Measurements from ENCODE around the gene WNT11. TPM values are rescaled to one million over a fixed set of nuclear protein-coding genes. Genes with fewer than 3 reads are reported as not detected.

WNT11 gene
- total RNA-seq, 1 experiment from 2014 or later, result not detected

DNA sequence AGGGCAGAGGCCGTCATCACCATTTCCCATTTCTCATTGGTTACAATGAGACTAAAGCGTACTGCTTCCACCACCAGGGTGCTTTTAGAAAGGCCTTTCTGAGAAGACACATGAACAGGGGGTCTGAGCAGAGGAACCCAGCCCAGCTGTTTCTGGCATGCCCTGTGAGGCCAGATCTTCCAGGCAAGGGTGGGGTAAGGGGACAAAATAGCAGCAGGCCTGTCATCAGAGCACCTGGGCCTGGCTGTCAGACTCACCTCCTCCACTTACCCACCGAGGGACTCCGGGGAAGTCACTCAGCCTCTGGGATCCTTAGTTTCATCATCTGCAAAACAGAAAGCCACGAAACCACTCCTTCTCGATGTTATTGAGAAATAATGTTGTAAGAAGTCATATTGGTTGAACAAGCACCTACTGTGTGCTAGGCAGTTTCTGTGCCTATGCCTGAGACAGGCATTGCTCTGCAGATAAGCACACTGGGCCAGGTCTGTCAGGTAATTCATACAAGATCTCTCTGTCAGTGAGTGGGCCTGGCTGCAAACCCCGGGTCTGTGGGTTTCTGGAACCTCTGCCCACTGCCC lies 8.8 kb upstream of the WNT11 start:
- CTCF ChIA-PET, result interaction anchor here (14.1 kb wide), 1 partner anchor 102 kb away, joined by 271 read pairs; no protein-coding TSS in a partner anchor

DNA sequence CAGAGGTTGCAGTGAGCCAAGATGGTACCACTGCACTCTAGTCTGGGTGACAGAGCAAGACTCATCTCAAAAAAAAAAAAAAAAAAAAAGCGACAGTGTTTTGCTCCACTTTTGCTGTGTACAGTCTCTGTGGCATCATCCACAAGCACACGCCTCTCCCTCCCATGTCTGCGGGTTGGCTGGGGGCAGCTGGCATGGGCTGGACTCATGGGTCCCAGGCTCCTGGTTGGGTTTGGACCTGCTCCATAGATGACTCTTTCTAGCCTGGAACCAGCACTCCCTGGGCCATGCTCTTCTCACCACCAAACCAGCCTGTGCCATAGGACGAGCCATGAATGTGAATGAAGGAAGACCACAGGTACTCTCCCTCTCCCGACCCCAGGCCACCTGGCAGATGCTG lies 7.9 kb upstream of the WNT11 start:
- intact Hi-C loops (cut with micrococcal nuclease), result no loop called here
- Mint-ChIP-seq H3K4me1 (ENCODE audit: insufficient read depth, unreplicated experiment) (no peaks in the 10 kb centered on the region), H3K27me3 (ENCODE audit: insufficient read depth, unreplicated experiment) (no peaks in the 10 kb centered on the region), H3K9me3 (ENCODE audit: unreplicated experiment) (no peaks in the 10 kb centered on the region), H3K36me3 (ENCODE audit: insufficient read depth, unreplicated experiment) (no peaks in the 10 kb centered on the region), H3K4me3 (ENCODE audit: unreplicated experiment) (no peak overlapping the region), H3K27ac (ENCODE audit: low read depth, unreplicated experiment) (no peak overlapping the region)
- CTCF ChIA-PET, result interaction anchor here (0.7 to 14.1 kb wide), 2 partner anchors 56 to 103 kb away, joined by 3 to 271 read pairs; no protein-coding TSS in a partner anchor
- POLR2A ChIA-PET, result no interaction called here
- no peak for DNase-seq (ENCODE audit: unreplicated experiment)
- TF ChIP-seq, protein P1, sequence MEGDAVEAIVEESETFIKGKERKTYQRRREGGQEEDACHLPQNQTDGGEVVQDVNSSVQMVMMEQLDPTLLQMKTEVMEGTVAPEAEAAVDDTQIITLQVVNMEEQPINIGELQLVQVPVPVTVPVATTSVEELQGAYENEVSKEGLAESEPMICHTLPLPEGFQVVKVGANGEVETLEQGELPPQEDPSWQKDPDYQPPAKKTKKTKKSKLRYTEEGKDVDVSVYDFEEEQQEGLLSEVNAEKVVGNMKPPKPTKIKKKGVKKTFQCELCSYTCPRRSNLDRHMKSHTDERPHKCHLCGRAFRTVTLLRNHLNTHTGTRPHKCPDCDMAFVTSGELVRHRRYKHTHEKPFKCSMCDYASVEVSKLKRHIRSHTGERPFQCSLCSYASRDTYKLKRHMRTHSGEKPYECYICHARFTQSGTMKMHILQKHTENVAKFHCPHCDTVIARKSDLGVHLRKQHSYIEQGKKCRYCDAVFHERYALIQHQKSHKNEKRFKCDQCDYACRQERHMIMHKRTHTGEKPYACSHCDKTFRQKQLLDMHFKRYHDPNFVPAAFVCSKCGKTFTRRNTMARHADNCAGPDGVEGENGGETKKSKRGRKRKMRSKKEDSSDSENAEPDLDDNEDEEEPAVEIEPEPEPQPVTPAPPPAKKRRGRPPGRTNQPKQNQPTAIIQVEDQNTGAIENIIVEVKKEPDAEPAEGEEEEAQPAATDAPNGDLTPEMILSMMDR (IDR thresholded peaks at IDR 0.05; ENCODE audit: unreplicated experiment), result no peak
- BruUV-seq (replicated peaks), result no TSS peak

More for the DNA sequence above, 8.8 kb upstream of the WNT11 start:
- no peak for DNase-seq (ENCODE audit: unreplicated experiment)
- Mint-ChIP-seq H3K27ac (ENCODE audit: low read depth, unreplicated experiment) (no peak overlapping the region), H3K4me3 (ENCODE audit: unreplicated experiment) (no peak overlapping the region), H3K27me3 (ENCODE audit: insufficient read depth, unreplicated experiment) (no peaks in the 10 kb centered on the region), H3K4me1 (ENCODE audit: insufficient read depth, unreplicated experiment) (no peaks in the 10 kb centered on the region), H3K9me3 (ENCODE audit: unreplicated experiment) (no peaks in the 10 kb centered on the region), H3K36me3 (ENCODE audit: insufficient read depth, unreplicated experiment) (no peaks in the 10 kb centered on the region)
- no TSS peak for BruUV-seq (replicated peaks)
- TF ChIP-seq, protein P1 (IDR thresholded peaks at IDR 0.05; ENCODE audit: unreplicated experiment), result no peak
- POLR2A ChIA-PET, result no interaction called here
- intact Hi-C loops (cut with micrococcal nuclease), result no loop called here

DNA sequence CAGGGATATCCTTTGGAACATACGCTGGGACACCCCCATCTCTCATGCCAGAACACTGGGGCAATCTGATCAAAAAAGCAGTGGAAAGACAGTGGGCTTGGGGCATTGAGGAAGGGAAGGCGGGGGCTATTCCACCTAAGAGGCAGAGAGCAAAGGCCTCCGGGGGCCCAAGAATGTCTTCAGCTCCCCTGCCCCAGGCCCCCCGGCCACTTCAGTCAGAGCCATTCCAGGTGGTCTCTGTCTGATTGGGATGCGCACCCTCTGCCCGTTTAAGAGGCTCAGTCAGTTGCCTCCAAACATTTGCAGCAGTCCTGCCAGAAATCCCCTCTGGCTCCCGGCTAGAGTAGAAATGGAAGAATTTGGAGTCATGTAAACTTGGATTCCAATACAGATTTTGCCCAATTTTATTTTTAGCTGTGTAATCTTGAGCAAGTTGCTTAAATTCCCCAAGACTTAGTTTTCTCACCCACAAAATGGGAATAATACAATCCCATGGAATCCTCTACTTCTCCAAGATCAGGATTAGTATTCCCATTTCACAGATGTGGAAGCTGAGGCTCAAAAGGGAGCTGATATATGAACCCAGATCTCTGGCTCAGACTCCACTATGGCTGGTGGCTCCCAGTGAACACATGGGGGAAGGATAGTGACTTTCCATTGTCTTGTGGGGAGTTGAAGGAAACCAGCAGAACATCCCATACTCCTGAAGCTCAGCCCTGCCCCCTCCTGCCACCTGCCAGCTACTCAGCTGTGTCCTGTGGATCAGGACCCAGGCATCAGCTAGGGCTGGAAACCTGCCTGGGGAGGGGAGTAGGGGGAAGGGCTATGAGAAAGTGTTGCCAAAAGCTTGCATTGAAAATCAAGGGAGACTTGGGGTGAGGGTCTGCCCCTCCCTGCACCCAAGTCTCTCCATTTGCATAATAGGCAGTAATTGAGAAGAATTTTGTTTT lies 6.1 kb upstream of the WNT11 start:
- ChIA-PET CTCF (interaction anchor here (0.6 to 14.1 kb wide), 3 partner anchors 83 to 105 kb away, joined by 3 to 271 read pairs (median 3); no protein-coding TSS in a partner anchor), POLR2A (interaction anchor here (1.0 kb wide), 1 partner anchor 21 kb away, joined by 4 read pairs; no protein-coding TSS in a partner anchor)
- intact Hi-C loops (cut with micrococcal nuclease), result no loop called here
- no TSS peak for BruUV-seq (replicated peaks)
- H3K4me1 Mint-ChIP-seq (ENCODE audit: insufficient read depth, unreplicated experiment), result no peaks in the 10 kb centered on the region
- DNase-seq (ENCODE audit: unreplicated experiment), result no peak
- H3K27me3 Mint-ChIP-seq (ENCODE audit: insufficient read depth, unreplicated experiment), result no peaks in the 10 kb centered on the region
- H3K27ac Mint-ChIP-seq (ENCODE audit: low read depth, unreplicated experiment), result no peak overlapping the region
- no peaks in the 10 kb centered on the region for H3K36me3 Mint-ChIP-seq (ENCODE audit: insufficient read depth, unreplicated experiment)
- H3K9me3 Mint-ChIP-seq (ENCODE audit: unreplicated experiment), result no peaks in the 10 kb centered on the region
- TF ChIP-seq, protein P1 (IDR thresholded peaks at IDR 0.05; ENCODE audit: unreplicated experiment), result no peak
- H3K4me3 Mint-ChIP-seq (ENCODE audit: unreplicated experiment), result no peak overlapping the region
